ENCODE measurements around the gene PTAFR. TPM values are rescaled to one million over a fixed set of nuclear protein-coding genes. Genes with fewer than 3 reads are reported as not detected.
A peak's percentile ranks its signal among the peaks of the same experiment; 100 is the strongest.

Gene PTAFR
- total and polyA plus RNA-seq, 8 donors = 0.45 to 3.5 (median 1.9) TPM; not detected in 1

DNA sequence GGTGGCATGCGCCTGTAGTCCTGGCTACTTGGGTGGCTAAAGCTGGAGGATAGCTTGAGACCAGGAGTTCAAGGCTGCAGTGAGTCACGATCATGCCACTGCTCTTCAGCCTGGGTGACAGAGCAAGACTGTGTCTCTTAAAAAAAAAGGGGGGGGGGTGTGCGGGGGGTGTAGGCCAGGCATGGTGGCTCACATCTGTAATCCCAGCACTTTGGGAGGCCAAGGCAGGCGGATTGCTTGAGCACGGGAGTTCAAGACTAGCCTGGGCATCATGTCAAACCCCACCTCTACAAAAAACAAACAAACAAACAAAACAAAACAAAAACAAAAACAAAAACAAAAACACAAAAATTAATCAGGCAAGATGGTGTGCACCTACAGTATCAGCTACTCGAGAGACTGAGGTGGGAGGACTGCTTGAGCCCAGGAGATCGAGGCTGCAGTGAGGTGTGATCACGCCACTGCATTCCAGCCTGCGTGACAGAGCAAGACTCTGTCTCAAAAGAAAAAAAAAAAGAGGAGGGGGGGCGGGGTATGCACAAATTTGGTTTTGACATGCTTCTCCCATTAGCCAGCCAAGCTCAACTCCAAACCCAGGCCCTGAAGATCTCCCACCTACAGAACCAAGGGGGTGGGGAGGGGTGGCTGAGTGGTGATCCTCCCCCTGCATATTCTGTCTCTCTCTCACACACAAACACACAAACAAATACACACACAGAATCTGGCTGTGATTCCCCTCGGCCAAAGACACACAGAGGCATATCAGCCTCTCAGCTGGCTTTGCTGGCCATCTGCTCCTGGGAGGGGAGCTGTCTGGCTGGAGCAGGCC is 3.1 kb downstream of the PTAFR start:
- peaks cover 30 to 68% (median 45%) of the 10 kb centered on the region in 4 donors for H3K4me1 ChIP-seq
- DNase-seq = peak in 1 of 2 donors; percentile 77
- peak overlapping the region; percentile 64 to 81 (median 73) for H3K27ac ChIP-seq
- no peaks in the 10 kb centered on the region for H3K36me3 ChIP-seq
- H3K27me3 ChIP-seq = no peaks in the 10 kb centered on the region
- WGBS, 5 donors = 45 to 63% (median 46%) methylated on average over 11 of the region's 11 CpGs
- H3K9me3 ChIP-seq = no peaks in the 10 kb centered on the region
- TF ChIP-seq CTCF (IDR thresholded peaks at IDR 0.05) = no peak
- no peak for TF ChIP-seq EP300 (IDR thresholded peaks at IDR 0.05)
- no peak for TF ChIP-seq POLR2A (IDR thresholded peaks at IDR 0.05)
- TF ChIP-seq POLR2AphosphoS5 (IDR thresholded peaks at IDR 0.05) = no peak
- peak overlapping the region in 3 of 4 donors; percentile 15 to 36 (median 33) for H3K4me3 ChIP-seq
- intact Hi-C loops (cut with DNase I; ENCODE audit: low total_unique reads) = no loop called here

GRCh38 chr1:28172713-28173150 is 3.8 kb downstream of the PTAFR start:
- peak overlapping the region; percentile 64 to 81 (median 73) for H3K27ac ChIP-seq
- H3K4me1 ChIP-seq = peaks cover 30 to 68% (median 45%) of the 10 kb centered on the region in 4 donors
- intact Hi-C loops (cut with DNase I; ENCODE audit: low total_unique reads) = no loop called here
- H3K4me3 ChIP-seq = peak overlapping the region in 2 of 4 donors; percentile 13 to 26
- H3K27me3 ChIP-seq = no peaks in the 10 kb centered on the region
- WGBS, 5 donors = 5 to 19% (median 10%) methylated on average over 8 of the region's 8 CpGs
- no peaks in the 10 kb centered on the region for H3K9me3 ChIP-seq
- DNase-seq = peak; percentile 74 to 82
- peak in 2 of 3 donors; percentile 65 to 83 for TF ChIP-seq POLR2AphosphoS5 (IDR thresholded peaks at IDR 0.05)
- no peak for TF ChIP-seq EP300 (IDR thresholded peaks at IDR 0.05)
- no peaks in the 10 kb centered on the region for H3K36me3 ChIP-seq

DNA sequence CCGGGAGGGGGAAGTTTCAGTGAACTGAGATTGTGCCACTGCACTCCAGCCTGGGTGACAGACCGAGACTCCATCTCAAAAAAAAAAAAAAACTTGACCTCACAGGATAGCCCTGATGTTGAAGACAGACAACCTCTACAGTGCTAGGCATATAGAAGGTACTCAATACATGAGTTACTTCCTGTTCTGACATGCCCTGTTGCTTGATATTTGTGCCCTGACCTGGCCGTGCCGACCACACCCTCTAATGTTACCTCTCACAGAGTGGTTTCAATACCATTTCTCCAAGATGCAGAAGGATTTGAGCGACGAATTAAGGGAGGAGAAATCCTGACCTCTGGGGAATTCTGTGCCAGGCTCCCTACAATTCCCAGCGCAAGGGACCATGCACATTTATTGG is 5.2 kb downstream of the PTAFR start:
- DNase-seq = no peak

GRCh38 chr1:28170001-28170596 is 6.4 kb downstream of the PTAFR start:
- DNase-seq = no peak
- Histone ChIP-seq H3K4me3 (no peak overlapping the region), H3K4me1 (peaks cover 30 to 53% (median 42%) of the 10 kb centered on the region in 4 donors), H3K36me3 (no peaks in the 10 kb centered on the region), H3K27ac (peak overlapping the region in 1 of 5 donors; percentile 20), H3K27me3 (no peaks in the 10 kb centered on the region), H3K9me3 (no peaks in the 10 kb centered on the region)
- intact Hi-C loops (cut with DNase I; ENCODE audit: low total_unique reads) = no loop called here
- no peak for TF ChIP-seq EP300 (IDR thresholded peaks at IDR 0.05)
- no peak for TF ChIP-seq CTCF (IDR thresholded peaks at IDR 0.05)
- TF ChIP-seq POLR2AphosphoS5 (IDR thresholded peaks at IDR 0.05) = no peak
- no peak for TF ChIP-seq POLR2A (IDR thresholded peaks at IDR 0.05)
- 82 to 91% (median 88%) methylated on average over 2 of the region's 2 CpGs for WGBS, 5 donors

More for the DNA sequence above, 5.2 kb downstream of the PTAFR start:
- no peaks in the 10 kb centered on the region for H3K27me3 ChIP-seq
- H3K4me1 ChIP-seq = peaks cover 30 to 60% (median 45%) of the 10 kb centered on the region in 4 donors
- no peak overlapping the region for H3K4me3 ChIP-seq
- WGBS, 5 donors = 61 to 72% (median 66%) methylated on average over 7 of the region's 7 CpGs
- peak overlapping the region in 3 of 5 donors; percentile 69 to 81 (median 81) for H3K27ac ChIP-seq
- no peaks in the 10 kb centered on the region for H3K36me3 ChIP-seq
- intact Hi-C loops (cut with DNase I; ENCODE audit: low total_unique reads) = no loop called here
- no peak for TF ChIP-seq POLR2AphosphoS5 (IDR thresholded peaks at IDR 0.05)
- no peak for TF ChIP-seq CTCF (IDR thresholded peaks at IDR 0.05)
- TF ChIP-seq EP300 (IDR thresholded peaks at IDR 0.05) = no peak
- TF ChIP-seq POLR2A (IDR thresholded peaks at IDR 0.05) = no peak
- H3K9me3 ChIP-seq = no peaks in the 10 kb centered on the region
